ENCODE data around the gene PLA2G2D. TPM values are rescaled to one million over a fixed set of nuclear protein-coding genes. Genes with fewer than 3 reads are reported as not detected.

PLA2G2D gene
- total and polyA plus RNA-seq, 10 of the 15 experiments (the other 5 are each of a cell fraction or from before 2014, with no cell fraction given): 0.06 to 0.38 (median 0.16) TPM; not detected in 2

GRCh38 chr1:20151906-20152598 lies 32.7 kb upstream of the PLA2G2D start (continued):
- TF ChIP-seq STAT1 (conservative IDR thresholded peaks at IDR 0.05) (0 out of 2 replicates have a peak, but pooled peaks have one; percentile 48), USF1 (IDR thresholded peaks at IDR 0.05; ENCODE audit: borderline replicate concordance, extremely low read length, insufficient read depth, low read depth, low read length) (no peak), ASH2L (IDR thresholded peaks at IDR 0.05; ENCODE audit: borderline replicate concordance, low read depth) (no peak), MXI1 (IDR thresholded peaks at IDR 0.05; ENCODE audit: low read depth, low read length) (no peak; the same call in 1 of the 2 replicates), RBBP5 (conservative IDR thresholded peaks at IDR 0.05) (no peak), ZNF592 (IDR thresholded peaks at IDR 0.05) (peak; percentile 51; the same call in 1 of the 2 replicates), TCF12 (IDR thresholded peaks at IDR 0.05; ENCODE audit: low read depth, low read length) (0 out of 2 replicates have a peak, but pooled peaks have one; percentile 17), POU2F2 (IDR thresholded peaks at IDR 0.05; ENCODE audit: borderline replicate concordance, low read depth, low read length) (peak; percentile 33; the same call in 1 of the 3 replicates), IRF4 (IDR thresholded peaks at IDR 0.05; ENCODE audit: low read depth, low read length) (no peak), LARP7 (IDR thresholded peaks at IDR 0.05) (no peak; the same call in 1 of the 2 replicates), DPF2 (IDR thresholded peaks at IDR 0.05) (0 out of 2 replicates have a peak, but pooled peaks have one; percentile 44), CREM (IDR thresholded peaks at IDR 0.05; ENCODE audit: low read depth) (no peak), POLR2AphosphoS5 (IDR thresholded peaks at IDR 0.05; ENCODE audit: low read length) (no peak), ZNF274 (IDR thresholded peaks at IDR 0.05; ENCODE audit: insufficient read depth, insufficient read length) (no peak), NBN (IDR thresholded peaks at IDR 0.05) (peak; percentile 58), YY1 (IDR thresholded peaks at IDR 0.05; ENCODE audit: low read depth, low read length) (peak; percentile 80)
- TF ChIP-seq, protein P1, sequence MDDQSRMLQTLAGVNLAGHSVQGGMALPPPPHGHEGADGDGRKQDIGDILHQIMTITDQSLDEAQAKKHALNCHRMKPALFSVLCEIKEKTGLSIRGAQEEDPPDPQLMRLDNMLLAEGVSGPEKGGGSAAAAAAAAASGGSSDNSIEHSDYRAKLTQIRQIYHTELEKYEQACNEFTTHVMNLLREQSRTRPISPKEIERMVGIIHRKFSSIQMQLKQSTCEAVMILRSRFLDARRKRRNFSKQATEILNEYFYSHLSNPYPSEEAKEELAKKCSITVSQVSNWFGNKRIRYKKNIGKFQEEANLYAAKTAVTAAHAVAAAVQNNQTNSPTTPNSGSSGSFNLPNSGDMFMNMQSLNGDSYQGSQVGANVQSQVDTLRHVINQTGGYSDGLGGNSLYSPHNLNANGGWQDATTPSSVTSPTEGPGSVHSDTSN (IDR thresholded peaks at IDR 0.05; ENCODE audit: insufficient replicate concordance, low read depth, low read length): no peak
- TF ChIP-seq, protein P2, sequence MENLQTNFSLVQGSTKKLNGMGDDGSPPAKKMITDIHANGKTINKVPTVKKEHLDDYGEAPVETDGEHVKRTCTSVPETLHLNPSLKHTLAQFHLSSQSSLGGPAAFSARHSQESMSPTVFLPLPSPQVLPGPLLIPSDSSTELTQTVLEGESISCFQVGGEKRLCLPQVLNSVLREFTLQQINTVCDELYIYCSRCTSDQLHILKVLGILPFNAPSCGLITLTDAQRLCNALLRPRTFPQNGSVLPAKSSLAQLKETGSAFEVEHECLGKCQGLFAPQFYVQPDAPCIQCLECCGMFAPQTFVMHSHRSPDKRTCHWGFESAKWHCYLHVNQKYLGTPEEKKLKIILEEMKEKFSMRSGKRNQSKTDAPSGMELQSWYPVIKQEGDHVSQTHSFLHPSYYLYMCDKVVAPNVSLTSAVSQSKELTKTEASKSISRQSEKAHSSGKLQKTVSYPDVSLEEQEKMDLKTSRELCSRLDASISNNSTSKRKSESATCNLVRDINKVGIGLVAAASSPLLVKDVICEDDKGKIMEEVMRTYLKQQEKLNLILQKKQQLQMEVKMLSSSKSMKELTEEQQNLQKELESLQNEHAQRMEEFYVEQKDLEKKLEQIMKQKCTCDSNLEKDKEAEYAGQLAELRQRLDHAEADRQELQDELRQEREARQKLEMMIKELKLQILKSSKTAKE (IDR thresholded peaks at IDR 0.05; ENCODE audit: low read depth, poor library complexity, severe bottlenecking): no peak
